Osteoblast (primary cell): ENCODE measurements around the gene PCP4. TPM values are rescaled to one million over a fixed set of nuclear protein-coding genes. Genes with fewer than 3 reads are reported as not detected.

Source experiments
- DNase-seq: peaks from one replicate; pipeline ENCODE4 v3.0.0; 2011; ENCODE audit warnings: low spot score, mixed read lengths; ENCODE audit not compliant: insufficient read length; ENCODE audit errors: missing footprints
- H2AFZ ChIP-seq: 2 replicates; pipeline ENCODE4 v1.6.0; 2011; ENCODE audit warnings: mild to moderate bottlenecking, low read length
- H3K27ac ChIP-seq: 2 replicates; pipeline ENCODE4 v1.5.1; 2011; ENCODE audit warnings: mild to moderate bottlenecking, low read depth, low read length, moderate library complexity
- H3K27me3 ChIP-seq: 2 replicates; pipeline ENCODE4 v1.6.0; 2012; ENCODE audit warnings: mild to moderate bottlenecking, control low read depth, inconsistent platforms, low read length, moderate library complexity; ENCODE audit not compliant: insufficient read depth
- H3K36me3 ChIP-seq: 2 replicates; pipeline ENCODE4 v1.5.1; 2011; ENCODE audit warnings: mild to moderate bottlenecking, low read length, control low read depth, moderate library complexity; ENCODE audit not compliant: insufficient read depth
- H3K4me1 ChIP-seq: 2 replicates; pipeline ENCODE4 v1.5.1; 2011; ENCODE audit warnings: mild to moderate bottlenecking, low read length, control low read depth, moderate library complexity; ENCODE audit not compliant: insufficient read depth
- H3K4me2 ChIP-seq: 2 replicates; pipeline ENCODE4 v1.6.0; 2011; ENCODE audit warnings: mild to moderate bottlenecking, low read length; ENCODE audit not compliant: insufficient read depth
- H3K4me3 ChIP-seq: fragments of 200-600 bp; sonication (generic); 3 replicates; pipeline ENCODE4 v1.5.1; 2012; ENCODE audit warnings: mild to moderate bottlenecking, low read length, inconsistent platforms; ENCODE audit not compliant: insufficient read depth
- H3K79me2 ChIP-seq: 2 replicates; pipeline ENCODE4 v1.6.0; 2012; ENCODE audit warnings: mild to moderate bottlenecking, low read length, control low read depth, inconsistent platforms; ENCODE audit not compliant: insufficient read depth
- H3K9me3 ChIP-seq: 2 replicates; pipeline ENCODE4 v1.5.1; 2011; ENCODE audit warnings: low read depth, low read length, control low read depth
- H4K20me1 ChIP-seq: 2 replicates; pipeline ENCODE4 v1.6.0; 2012; ENCODE audit warnings: mild to moderate bottlenecking, low read length, control low read depth; ENCODE audit not compliant: insufficient read depth
- CTCF ChIP-seq: IDR thresholded peaks from 2 replicates; pipeline ENCODE4 v1.5.1; 2011; ENCODE audit warnings: mild to moderate bottlenecking, low read depth, low read length, moderate library complexity; ENCODE audit errors: extremely low read depth
- total RNA-seq: library from RNA; depleted of rRNA; stranded (reverse); fragments of >200 nt; gene quantifications from 2 replicates; pipeline ENCODE4 v1.2.3, GENCODE V29; 2012

Gene PCP4
- total RNA-seq, 1 donor = not detected

GRCh38 chr21:39834543-39834942 lies 32.7 kb upstream of the PCP4 start:
- Histone ChIP-seq H2AFZ (no peak overlapping the region), H3K36me3 (no peaks in the 10 kb centered on the region), H3K27me3 (no peaks in the 10 kb centered on the region), H3K4me3 (no peak overlapping the region), H3K4me2 (no peak overlapping the region), H4K20me1 (no peaks in the 10 kb centered on the region), H3K4me1 (no peaks in the 10 kb centered on the region), H3K79me2 (no peaks in the 10 kb centered on the region), H3K9me3 (no peaks in the 10 kb centered on the region), H3K27ac (no peak overlapping the region)
- TF ChIP-seq CTCF = no peak
- DNase-seq = no peak

DNA sequence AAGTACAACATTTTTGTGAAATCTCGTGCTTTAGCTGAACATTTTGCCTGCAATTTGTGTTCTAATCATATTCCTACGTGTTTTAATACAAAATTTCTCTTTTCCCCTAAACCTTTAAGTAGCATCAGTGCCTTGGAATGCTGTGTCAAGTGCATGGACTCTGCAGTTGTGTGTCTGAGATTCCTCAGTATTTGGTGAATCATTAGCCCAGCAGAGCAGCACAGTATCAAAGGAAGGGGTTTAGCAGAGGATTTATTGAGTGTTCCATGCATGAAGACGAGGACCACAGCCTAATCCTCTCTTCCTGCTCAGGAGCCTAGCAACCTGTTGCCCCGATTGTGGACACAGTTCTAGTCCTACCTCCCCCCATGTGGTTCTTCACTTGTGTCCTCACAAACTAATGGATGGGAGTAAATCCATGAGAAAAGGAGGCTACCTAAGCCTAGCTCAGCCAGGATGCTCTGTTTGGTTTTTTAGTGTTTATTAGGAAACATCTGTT lies 29.3 kb upstream of the PCP4 start:
- no peak for DNase-seq
- Histone ChIP-seq H3K79me2 (no peaks in the 10 kb centered on the region), H2AFZ (no peak overlapping the region), H3K27ac (no peak overlapping the region), H4K20me1 (no peaks in the 10 kb centered on the region), H3K27me3 (no peaks in the 10 kb centered on the region), H3K4me3 (no peak overlapping the region), H3K4me2 (no peak overlapping the region), H3K4me1 (no peaks in the 10 kb centered on the region), H3K36me3 (no peaks in the 10 kb centered on the region), H3K9me3 (no peaks in the 10 kb centered on the region)
- TF ChIP-seq CTCF = no peak

DNA sequence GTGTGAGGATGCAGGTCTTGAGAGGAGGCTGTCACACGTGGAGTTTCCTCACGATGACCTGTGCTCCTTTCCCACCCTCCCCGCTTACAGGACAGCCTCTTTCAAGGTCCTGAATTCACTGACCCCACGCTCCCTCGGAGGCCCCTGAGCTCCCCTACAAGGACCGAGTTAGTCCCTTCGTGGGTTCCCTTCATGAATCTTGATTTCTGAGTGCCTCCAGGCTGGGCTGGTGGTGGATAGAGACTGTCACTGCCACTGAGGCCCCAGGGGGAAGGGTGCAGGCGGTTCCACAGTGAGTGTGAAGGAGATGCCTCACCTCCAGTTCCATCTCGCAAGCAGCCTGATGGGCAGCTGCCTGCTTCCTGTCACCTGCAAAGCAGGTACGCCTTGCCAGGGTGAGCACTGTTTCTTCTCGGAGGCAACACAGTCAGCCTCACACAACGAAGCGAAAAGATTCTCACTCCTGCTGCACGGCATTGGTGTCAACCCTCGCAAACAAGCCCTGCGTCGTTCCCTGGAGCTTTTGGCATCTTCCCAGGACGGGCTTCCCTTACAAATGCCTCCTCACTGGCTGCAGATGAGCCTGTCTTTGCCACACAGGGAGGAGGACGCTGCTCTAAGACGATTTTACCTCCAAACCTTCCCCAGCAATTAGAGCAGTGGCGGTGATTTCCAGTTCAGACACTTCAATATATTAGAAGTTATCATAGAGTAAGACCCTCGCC lies 26.7 kb upstream of the PCP4 start:
- no peak overlapping the region for H3K4me2 ChIP-seq
- H2AFZ ChIP-seq = no peak overlapping the region
- no peaks in the 10 kb centered on the region for H4K20me1 ChIP-seq
- no peak for DNase-seq
- H3K27ac ChIP-seq = no peak overlapping the region
- no peaks in the 10 kb centered on the region for H3K4me1 ChIP-seq
- no peak overlapping the region for H3K4me3 ChIP-seq
- no peaks in the 10 kb centered on the region for H3K9me3 ChIP-seq
- no peaks in the 10 kb centered on the region for H3K36me3 ChIP-seq
- H3K27me3 ChIP-seq = no peaks in the 10 kb centered on the region
- no peak for TF ChIP-seq CTCF
- H3K79me2 ChIP-seq = no peaks in the 10 kb centered on the region

GRCh38 chr21:39842741-39843459 lies 24.3 kb upstream of the PCP4 start:
- Histone ChIP-seq H3K4me1 (no peaks in the 10 kb centered on the region), H3K4me2 (no peak overlapping the region), H3K9me3 (no peaks in the 10 kb centered on the region), H3K79me2 (no peaks in the 10 kb centered on the region), H3K4me3 (no peak overlapping the region), H2AFZ (no peak overlapping the region), H4K20me1 (no peaks in the 10 kb centered on the region), H3K27ac (no peak overlapping the region), H3K27me3 (no peaks in the 10 kb centered on the region), H3K36me3 (no peaks in the 10 kb centered on the region)
- no peak for DNase-seq
- TF ChIP-seq CTCF = no peak
